Stimulated activated naive CD8-positive, alpha-beta T cell treated with anti-CD3 and anti-CD28 coated beads, Interleukin-15, Interleukin-2, amounts not matched to agents 100 U/mL and 50 U/mL, for 24 hours (primary cell): ENCODE measurements around the gene RAI14.
"Not testable (repeated sequence)": the region's sequence is repeated elsewhere in the genome, so short reads cannot be mapped to it uniquely, and the experiment has no call there.

ENCODE experiments used
- ATAC-seq: fragments of 150-1000 bp; cut with Tn5 transposase; one replicate; pipeline ENCODE4 v1.10.0; 2021
- DNase-seq: peaks from one replicate; pipeline ENCODE4 v3.0.0; 2021

The RAI14 gene

GRCh38 chr5:34699155-34700077, 43.3 kb downstream of the RAI14 start:
- ATAC-seq (no peak), DNase-seq (no peak)

DNA sequence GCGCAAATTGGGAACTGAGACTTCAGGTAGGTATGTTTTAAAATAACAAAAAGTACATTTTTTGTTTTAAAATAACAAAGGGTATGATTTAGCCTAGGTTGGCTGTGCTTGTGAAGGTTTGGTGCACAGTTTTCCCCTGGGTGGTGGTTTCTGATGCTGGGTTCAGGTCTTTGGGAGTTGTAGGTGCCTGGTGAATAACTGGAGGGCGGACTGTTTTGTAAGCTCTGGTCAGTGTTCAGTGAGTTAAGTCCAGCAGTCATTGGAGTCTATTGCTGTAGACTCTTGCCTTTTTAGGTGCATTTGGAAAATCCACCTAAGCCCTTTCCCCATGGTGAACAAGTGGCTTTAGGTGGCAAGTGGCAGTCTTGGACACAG, 43.9 kb downstream of the RAI14 start:
- DNase-seq, result no peak
- no peak for ATAC-seq

DNA sequence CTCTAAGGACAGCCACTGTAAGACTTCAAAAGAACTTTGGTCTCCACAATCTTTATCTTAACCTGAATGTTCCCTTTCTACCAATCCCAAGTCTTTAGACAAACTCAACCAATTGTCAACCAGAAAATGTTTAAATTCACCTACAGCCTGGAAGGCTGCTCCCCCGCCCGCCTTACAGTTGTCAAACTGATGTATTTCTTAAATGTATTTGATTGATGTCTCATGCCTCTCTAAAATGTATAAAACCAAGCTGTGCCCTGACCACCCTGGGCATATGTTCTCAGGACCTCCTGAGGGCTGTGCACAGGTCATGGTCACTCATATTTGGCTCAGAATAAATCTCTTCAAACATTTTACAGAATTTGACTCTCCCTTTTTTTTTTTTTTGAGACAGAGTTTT, 45.3 kb downstream of the RAI14 start:
- not testable (repeated sequence) for DNase-seq, ATAC-seq

DNA sequence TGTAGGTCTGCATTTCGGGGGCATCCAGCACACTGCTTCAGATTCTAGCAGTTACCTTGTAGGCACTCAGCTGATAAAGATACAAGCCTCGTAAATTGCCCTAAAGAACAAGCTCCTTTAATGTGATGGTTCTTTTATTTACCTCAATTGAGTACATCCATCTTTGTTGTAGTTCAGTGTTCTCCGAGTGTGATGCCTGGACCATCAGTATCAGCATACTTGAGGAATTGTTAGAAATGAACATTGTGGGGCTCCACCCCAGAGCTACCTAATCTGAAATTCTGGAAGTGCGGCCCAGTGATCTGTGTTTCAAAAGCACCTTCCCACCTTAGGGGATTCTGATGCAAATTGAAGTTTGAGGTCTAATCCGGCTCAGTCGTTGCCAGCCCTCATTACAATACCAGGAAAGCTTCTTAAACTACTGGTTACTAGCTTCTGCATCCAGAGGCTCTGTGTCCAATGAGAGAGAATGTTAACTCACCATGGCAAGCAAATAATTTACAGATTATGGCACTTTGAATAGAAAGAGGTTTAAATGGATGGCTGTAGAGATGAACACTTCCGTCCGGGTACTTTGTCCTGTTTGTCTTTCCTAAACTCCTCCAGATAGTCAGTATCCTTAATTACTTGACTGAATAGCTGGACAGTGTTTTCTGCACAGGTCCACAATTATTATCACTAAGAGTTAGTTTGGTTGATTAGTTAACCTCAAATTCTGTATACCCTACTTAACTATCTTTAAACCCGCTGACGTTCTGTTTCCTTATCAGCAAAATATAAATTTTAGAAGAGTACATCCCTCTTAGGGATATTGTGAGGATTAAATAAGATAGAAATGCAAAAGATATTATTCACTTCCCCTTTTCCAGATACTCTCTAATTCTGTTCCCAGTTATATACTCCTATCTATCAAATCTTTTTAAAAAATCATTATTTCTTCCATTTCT, 47.9 kb downstream of the RAI14 start:
- ATAC-seq, result no peak
- DNase-seq, result no peak

DNA sequence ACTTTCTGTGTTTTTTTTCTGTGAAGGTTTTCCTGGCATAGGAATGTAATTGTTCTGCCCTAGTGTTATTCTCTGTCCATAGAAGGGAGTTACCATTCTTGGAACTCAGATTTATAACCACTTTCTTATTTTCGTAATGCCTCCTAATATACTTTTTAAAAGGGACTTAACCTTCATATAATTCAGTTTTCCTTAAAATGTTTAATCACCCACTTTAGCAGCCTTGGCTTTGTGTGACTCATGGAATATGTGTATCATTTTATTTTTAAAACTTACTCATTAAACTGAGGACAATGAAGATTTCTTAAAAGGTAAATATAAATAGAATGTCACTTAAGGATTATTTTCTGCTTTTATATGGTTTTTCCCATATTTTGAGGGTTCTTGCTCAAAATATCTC, 50.0 kb downstream of the RAI14 start:
- ATAC-seq (no peak), DNase-seq (no peak)

GRCh38 chr5:34707451-34708107, 51.5 kb downstream of the RAI14 start:
- ATAC-seq, result no peak
- DNase-seq, result no peak

DNA sequence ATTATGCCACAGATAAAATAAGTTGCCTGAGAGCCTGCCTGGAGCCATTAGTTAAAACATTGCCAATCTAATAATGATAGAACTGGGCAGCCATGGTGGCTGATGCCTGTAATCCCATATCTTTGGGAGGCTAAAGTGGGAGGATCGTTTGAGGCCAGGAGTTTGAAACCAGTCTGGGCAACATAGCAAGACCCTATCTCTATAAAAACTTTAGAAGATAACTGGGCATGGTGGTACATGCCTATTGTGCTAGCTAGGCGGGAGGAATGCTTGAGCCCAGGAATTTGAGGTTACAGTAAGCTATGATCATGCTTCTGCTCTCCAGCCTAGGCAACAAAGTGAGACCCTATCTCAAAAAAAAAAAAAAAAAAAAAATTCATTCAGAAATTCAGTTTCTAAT, 52.6 kb downstream of the RAI14 start:
- DNase-seq (no peak), ATAC-seq (no peak)

DNA sequence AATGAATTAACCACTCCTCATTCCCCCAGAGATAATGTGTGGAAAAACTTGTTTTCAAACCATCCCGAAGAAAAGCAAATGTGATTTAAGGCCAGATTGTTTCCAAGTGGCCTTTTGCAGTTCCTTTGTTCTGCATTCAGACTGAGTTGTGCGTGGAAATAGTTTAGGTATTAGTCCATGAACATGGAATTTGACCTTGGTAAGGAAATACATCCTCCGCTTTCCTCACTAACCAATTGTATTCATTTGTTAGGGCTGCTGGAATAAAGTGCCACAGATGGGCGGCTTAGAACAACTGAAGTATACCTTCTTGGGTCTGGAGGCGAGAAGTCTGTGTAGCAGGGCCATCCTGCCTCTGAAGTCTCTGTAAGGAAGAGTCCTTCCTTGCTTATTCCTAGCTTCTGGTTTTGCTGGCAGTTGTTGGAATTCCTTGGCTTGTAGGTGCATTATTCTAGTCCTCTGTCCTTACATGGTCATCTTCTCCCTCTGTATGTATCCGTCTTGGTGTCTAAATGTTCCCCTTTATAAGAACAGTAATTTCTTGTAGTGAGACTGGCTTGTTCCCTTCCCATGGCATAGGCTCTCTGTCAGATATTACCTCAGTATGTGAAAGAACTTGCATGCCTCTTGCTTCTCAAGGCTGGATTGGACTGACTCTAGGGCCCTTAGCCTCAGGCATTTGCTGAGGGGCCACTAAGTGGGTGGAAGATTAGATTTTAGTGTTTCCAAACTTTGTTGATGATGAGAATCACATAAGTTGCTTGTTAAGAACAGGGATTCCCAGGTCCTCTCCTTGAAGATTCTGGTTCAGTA, 53.9 kb downstream of the RAI14 start:
- ATAC-seq (no peak), DNase-seq (no peak)

GRCh38 chr5:34712565-34712964, 56.4 kb downstream of the RAI14 start:
- DNase-seq (no peak), ATAC-seq (no peak)

- no peak for DNase-seq
- ATAC-seq, result no peak
These were observed 59.6 kb downstream of the RAI14 start for GRCh38 chr5:34715711-34716110.

DNA sequence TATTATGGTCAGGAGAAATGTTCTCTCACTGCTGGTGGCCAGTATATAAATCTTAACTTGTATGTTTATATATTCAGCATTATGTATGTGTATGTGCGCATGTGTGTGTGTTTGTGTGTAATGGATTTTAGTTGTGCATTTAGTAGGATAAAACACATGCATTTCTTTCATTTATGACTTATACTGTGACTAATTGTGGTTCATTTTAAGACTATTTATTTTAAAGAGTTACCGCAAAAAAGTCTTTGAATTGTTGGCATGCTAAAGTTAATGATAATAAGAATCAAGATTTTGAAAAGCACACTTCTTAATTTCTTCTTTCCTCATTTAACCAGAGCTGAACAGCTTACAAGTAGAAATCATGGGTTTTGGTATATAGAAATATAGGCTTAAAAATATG, 60.9 kb downstream of the RAI14 start:
- ATAC-seq, result no peak
- no peak for DNase-seq

- ATAC-seq, result no peak
- no peak for DNase-seq
These were observed 61.5 kb downstream of the RAI14 start for GRCh38 chr5:34717426-34718327.

GRCh38 chr5:34718516-34718915, 62.4 kb downstream of the RAI14 start:
- DNase-seq (no peak), ATAC-seq (no peak)

GRCh38 chr5:34719029-34719428, 62.9 kb downstream of the RAI14 start:
- DNase-seq (no peak), ATAC-seq (no peak)

DNA sequence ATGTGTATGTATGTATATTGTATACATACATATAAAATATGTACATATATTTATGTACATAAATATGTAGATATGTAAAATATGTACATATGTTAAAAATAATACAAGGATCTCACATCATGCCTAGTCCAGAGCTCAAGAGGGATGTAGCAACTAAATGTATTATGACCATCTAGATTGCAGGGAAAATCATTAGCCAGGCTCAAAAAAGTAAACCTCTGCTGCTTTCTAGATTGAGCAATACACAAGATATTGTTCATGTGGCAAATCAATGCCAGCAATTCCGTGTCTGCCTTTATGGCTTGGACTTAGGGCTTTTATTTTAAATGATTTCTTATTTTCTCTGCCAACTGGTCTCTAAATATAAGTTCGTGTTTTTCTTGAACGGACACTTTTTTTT, 65.2 kb downstream of the RAI14 start:
- ATAC-seq, result no peak
- DNase-seq, result no peak

GRCh38 chr5:34722183-34722582, 66.1 kb downstream of the RAI14 start:
- DNase-seq (no peak), ATAC-seq (no peak)

DNA sequence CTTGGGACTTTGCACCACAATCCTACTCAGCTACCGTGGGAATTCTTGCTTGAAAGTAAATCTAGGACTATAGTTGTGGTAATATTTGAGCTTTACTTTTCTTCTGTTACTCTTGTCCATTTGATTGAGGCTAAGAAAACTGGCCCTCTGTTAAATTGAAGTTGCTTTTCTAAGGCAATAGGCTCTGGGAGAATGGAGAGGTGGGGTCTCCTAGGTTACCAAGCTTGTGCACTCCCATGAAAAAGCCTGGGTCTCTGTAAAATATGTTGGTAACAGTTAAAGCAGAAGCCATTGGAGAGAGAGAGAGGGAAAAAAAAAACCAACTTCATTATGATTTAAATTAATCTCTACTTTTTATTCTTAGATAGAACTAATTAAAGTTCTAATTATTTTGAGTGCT, 68.6 kb downstream of the RAI14 start:
- DNase-seq (no peak), ATAC-seq (no peak)

DNA sequence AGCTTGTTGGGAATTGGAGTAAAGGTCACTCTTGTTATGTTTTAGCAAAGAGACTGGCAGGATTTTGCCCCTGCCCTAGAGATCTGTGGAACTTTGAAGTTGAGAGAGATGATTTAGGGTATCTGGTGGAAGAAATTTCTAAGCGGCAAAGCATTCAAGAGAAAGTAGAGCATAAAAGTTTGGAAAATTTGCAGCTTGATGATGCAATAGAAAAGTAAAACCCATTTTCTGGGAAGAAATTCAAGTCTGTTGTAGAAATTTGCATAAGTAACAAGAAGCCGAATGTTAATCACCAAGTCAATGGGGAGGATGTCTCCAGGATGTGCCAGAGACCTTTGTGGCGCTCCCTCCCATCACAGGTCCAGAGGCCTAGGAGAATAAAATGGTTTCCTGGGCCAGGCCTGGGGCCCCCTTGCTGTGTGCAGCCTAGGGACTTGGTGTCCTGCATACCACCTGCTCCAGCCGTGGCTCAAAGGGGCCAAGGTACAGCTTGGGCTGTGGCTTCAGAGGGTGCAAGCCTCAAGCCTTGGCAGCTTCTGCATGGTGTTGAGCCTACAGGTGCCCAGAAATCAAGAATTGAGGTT, 71.1 kb downstream of the RAI14 start:
- ATAC-seq, DNase-seq: not testable (repeated sequence)

DNA sequence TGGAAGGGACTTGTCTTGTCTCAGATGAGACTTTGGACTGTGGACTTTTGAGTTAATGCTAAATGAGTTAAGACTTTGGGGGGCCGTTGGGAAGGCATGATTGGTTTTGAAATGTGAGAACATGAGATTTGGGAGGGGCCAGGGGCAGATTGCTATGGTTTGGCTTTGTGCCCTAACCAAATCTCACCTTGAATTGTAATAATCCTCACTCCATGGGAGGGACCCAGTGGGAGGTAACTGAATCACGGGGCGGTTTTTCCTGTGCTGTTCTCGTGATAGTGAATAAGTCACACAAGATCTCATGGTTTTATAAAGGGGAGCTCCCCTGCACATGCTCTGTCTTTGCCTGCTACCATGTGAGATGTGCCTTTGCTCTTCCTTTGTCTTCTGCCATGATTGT, 72.1 kb downstream of the RAI14 start:
- DNase-seq, result no peak
- ATAC-seq, result no peak
